NCI-H146 treated with DMSO at 0.1 percent for 48 hours (cell line): Measurements from ENCODE around the gene HMCN1.

Source experiments
- DNase-seq: peaks from one replicate; lab custom pipeline; 2025; ENCODE audit not compliant: unreplicated experiment; lab: John Stamatoyannopoulos, UW

The HMCN1 gene

DNA sequence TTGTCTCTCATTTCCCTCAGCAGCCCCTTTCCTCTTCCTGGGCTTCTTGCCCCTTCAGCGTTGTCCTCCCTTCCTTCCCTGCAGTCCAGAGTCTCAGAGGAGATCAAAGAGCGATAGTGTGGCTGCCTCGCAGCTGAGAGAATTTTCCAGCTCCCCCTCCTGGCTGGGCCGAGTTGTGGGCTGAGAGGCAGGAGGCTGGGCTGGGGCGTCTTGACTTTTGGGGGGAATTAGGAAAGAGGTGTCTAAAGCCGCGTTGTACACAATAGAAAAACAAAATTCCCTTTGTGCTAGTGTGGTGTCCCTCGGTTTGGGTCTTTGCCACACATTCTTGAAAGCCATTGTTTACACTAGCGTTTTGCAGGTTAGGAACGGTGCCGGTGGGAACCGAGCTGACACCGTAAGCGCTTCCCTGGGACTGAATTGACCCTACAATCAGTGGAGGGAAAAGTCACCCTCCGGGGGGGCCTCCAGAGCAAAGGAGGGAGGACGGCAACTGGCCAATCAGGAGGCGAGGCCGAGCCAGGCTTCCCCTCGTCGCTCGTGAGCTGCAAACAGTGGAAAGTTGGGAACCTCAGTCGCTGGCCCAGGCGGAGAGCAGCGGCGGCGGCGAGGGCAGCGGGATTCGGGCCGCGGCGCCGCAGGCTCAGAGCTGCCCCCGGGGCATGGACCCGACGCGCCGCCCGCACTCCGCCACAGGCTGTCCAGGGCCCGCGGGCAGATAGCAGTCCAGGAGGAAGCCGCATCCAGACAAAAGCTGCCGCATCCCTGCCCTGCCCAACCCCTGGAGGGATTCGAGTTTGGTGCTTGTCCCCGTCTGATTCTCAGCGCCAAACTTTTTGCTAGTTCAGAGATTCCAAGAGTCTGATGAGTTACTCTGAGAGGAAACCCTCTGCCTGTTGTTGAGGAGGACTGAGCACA, at the start of gene HMCN1:
TSS of gene HMCN1 (plus strand) at position 574 of the 918 bp plus-strand sequence. CDS start 389 bp downstream, outside the sequence.
- peak; percentile 12 for DNase-seq

DNA sequence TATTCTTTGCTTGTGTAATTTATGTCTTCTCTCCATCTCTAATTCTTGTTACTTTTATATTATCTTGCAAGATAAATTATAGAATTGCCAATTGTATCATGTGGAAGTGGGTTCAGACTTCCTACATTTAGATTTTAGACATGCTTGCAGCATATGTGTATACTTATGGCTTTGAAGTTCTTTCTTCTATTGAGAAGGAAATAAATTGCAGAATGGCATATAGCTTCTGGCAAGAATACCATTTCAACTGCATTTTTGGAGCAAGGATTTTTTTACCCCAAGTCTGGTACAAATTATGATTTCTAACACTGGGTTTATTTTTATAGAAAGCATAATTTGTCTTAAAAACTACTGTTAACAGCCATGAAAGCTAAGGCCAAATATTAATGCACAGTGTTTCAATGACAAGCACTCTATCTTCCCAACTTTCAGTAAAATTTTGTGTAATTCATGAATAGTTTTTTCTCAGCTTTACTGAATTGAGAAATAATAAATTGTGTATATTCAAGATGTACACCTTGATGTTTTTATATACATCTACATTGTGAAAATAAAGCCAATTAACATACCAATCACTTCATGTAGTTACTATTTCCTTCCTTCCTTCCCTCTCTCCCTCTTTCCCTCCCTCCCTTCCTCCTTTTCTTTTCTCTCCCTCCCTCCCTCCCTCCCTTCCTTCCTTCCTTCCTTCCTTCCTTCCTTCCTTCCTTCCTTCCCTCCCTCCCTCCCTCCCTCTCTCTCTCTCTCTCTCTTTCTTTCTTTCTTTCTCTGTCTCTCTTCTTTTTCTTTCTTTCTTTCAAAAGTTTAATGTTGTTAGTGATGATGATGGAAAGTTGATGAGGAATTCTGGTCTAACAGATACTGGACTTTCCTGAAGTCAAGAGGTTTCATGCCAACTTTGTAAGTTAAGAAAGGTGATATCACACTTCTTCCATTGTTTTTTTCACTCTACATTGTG, 47.1 kb upstream of the HMCN1 start:
- DNase-seq, result no peak

DNA sequence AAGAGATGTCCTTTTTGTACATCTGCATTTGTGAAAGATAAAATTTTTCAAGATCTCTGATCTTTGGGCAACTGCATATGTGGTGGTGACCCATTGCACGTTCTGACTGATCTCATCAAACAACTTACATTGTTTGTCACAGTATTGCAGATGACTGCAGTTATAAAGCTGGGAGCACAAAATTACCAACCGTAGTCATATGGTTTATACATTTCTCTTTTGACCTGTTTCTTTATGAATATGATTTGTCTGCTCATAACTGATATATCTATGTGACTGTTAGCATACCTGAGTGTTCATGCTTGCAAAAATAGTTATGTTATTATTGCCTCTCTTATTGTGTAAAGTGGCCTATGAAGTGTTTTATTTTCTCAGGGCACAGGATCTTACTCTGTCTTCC, 43.7 kb upstream of the HMCN1 start:
- no peak for DNase-seq

DNA sequence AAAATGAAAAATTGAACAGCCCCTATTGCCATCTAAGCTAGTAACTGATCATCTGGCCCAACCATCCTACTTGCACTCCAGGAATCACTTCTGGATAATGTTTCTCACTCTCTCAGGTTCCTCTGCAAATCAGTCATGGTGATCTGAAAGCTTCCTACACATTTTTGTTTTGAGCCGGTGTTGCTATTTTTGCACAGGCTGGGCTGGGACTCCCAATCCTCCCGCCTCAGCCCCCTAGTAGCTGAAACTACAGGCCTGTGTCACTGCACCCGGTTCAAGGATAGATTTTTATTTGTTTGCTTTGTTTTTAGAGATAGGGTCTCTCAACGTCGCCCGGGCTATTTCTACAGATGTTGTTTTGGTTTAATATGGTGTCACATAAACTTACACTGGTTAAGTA, 40.5 kb upstream of the HMCN1 start:
- no peak for DNase-seq

DNA sequence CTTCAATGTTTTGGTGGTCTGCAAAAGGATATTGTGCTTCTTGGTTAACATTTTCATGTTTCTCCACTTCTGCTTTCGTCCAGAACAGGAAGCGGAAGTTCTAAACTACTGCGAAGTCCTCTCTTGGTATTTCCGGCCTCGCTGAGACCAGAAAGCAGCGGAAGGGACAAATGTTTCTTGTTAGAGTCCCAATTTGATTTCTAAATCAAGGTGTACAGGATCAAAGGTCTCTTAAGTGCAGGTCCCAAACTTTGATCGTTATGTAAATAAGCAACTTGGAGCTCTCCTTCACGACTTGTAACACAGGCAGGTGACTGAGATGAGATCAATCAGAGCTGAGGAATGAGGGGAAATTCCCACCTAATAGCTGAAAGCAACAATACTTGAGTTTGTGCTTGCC, 40.1 kb upstream of the HMCN1 start:
- DNase-seq, result no peak

DNA sequence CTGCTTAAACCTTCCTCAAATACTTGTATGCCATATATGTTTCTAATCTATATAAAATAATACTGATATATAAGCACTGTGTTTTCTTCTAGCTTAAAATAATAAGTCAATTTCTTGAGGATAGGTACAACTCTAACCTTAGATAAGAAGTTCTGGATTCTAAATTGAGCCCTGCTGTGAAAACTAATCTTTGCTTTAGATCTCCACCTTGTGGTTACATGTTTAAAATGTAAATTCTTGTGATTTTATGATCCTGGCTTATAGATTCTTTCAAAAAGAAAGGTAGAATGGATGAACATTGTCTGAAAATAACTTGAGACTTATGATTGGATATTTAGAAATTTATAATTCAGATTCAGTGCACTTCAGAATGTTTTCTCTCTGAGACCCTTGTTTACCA, 38.9 kb upstream of the HMCN1 start:
- no peak for DNase-seq

DNA sequence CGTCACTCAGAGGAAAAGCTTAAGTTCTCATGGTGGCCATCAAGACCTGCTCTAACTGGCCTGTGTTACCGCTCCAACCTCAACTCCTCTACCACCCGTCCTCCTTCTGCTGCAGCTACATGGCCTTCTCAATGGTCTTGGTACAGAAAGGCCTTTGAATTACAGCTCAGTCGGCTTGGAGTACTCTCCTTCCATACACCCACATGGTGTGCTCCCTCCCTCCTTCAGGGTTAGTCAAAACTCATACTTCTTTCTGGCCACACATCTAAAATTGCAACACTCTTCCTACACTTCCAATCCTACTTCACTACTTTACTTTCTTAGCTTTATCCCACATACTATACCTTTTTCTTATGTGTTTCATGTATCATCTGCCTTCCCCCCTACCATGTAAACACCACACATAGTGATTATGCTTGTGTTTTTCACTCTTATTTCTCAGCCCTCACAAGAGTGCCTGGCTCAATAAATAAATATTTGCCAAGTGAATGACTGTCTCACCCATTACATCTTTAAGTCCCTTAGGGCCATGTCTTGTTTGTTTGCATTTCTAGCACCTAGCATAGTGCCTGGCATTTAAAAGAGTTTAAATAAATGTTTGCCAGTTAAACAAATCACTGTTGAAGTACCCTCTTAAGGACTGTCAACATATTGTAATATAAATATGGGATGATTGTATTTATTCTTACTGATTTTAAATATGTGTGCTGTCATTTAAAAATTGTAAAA, 37.6 kb upstream of the HMCN1 start:
- DNase-seq, result no peak

DNA sequence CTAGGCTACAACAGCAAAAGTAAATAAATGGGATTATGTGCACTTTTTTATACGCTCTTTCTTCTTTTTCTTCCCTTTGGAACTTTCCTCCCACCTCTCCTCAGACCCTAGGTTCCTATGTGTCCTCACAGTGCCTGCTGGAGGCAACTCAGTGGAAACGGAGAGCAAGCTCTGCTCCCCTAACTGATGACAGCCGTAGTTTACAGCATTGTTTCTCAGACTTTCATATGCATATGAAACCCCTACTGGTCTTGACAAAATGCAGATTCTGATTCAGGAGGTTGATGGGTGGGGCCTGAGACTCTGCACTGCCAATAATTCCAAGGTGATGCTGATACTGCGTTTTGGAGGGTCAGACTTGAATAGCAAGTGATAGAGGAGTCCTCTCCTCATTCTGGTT, 34.3 kb upstream of the HMCN1 start:
- DNase-seq, result no peak

DNA sequence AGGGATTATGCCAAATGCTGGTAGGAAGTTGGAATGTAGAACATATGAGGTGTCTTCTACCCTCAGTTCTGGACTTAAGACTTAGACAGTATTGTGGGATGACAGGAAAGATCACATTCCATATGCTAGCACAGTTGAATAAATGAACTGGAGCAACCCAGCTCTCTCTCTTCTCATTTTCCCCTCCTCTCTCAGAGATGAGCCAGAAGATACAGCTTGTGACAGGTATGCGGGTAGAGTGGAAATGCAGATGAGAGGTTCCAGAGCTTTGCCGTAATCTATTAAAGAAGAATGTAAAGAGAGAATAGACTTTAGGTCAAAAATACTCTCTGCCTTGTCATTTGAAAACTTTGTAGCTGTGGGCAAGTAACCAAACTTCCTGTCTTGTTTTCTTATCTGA, 32.5 kb upstream of the HMCN1 start:
- DNase-seq, result no peak

DNA sequence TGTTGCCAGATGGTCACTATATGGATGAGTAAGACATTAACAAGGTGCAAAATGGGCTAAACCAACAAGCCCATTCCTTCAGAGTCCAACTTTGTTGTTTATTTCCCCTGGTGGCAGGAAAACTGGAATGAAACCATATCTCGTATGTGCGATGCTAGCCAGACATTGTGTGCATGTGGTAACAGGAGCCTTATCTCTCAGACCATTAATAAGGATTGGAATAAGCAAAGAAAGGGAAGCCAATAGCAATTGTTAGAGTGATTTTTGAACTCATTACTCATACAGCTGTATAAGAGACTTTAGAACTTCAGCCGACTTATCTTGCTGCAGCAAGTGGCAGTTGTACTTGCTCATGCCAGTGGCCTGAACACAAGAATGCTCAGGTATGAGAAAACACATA, 30.0 kb upstream of the HMCN1 start:
- DNase-seq, result no peak

DNA sequence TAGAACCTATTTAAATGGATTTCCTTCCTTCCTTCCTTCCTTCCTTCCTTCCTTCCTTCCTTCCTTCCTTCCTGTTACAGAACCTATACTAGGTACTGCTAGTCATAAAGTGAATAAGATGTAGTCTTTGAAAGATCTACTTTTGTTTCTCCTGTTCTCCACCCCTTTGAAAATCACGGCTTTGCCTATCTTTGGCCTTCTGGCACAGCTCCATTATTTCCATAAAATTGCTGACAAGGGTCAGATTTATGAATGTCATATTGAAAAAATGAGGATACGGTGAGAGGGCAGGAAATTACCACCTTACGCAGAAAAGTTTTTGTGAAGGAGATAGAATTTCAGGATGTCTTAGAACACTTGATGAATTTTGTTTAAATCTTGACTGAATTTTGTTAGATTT, 18.1 kb upstream of the HMCN1 start:
- DNase-seq, result no peak

DNA sequence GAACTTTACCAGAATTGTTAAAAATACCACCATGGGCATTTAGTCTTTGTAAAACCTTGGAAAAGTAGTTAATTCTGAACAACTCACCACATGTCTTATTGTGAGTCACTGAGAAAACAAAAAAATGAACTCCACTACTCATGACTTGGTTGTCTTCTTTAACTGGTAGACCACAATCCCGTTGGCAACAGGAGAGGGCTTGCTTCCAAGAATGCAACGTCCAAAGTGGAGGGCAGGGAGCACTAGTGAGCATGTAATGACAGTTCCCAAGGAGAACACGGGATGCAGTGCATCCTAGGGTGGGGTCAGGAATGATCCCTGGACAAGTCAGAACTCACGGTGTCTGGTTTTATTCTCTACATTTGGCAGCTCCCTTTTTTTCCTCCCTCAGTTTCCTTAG, 15.2 kb upstream of the HMCN1 start:
- no peak for DNase-seq

DNA sequence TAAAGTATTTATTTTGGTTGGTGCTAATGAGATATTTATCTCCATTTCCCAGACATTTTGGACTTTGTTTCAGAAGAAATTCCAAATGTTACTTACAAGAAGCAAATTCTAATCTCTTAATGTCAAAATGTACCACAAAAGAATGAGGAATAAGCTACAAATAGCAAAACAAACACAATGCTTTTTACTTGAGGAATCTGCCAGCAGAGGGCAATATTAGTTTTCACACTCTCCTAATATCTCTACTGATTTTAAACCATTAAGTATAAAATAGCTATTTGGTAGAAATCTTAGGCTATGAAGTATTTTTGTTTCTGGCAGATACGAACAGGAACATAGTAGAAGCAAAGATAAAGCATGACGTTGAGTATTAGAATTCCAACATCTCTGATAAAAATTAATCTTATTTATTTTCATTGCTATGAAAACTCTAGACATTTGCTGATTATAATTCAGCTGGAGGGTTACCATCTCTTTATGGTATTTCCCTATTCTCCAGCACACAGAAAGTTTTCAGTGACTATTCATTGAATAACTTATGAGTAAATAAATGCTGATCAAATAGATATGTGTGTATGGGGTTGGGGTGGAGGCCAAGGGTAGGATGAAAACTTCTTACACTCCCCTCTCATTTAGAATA, 13.4 kb upstream of the HMCN1 start:
- no peak for DNase-seq

DNA sequence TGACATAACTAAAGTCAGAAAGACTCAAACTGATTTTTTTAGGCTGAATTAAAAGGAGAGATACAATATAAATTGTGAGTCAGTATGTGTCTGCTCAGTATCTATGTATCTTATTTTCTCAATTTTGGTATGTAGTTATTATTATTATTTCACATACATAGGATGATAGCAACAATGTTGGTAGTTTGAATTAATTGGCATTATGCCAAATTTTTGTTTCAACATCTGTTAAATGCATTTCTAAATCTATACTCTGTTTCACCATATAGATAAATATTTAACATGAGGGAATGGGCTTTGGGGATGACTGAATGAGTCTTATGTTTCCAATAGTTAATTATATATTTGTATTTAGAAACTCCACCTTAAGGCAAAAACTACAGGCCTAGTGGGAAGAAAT, 12.6 kb upstream of the HMCN1 start:
- DNase-seq, result no peak

DNA sequence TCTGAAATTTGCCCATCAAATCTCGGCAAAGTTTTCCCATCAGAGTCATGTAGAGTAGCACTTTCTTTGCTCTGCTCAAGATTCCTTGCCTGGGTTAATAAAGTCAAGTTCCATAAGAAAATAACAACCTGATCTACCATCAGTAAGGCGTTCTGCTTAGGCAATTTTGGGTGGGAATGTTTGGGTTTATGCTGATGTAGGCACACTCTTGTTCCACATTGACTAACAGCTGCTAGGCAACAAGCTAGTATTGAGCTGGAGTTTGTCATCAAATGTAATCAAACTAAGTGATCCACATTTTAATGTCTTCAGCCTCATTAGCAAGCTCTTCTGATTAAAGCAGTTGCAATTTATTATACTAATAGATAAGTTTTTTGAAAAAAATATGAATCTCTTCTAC, 12.1 kb upstream of the HMCN1 start:
- DNase-seq, result no peak

DNA sequence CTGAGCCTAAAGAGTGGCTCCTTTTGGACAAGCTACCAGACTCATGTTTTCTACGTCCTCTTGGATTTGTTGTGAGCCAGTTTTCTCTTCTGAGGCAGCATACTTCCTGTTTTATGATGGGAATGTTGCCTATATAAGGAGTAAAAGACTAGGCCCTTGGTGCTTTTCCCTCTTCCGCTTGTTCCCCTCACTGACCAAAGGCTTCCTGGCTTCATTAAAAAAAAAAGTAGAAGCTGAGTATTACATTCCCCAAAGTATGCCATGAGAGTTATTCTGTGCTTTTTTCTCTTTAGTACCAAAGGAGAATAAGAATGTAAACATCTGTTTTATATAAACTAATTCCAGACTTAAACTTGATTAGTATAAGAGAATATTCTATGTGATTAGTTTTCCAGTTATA, 6.5 kb upstream of the HMCN1 start:
- DNase-seq, result no peak

DNA sequence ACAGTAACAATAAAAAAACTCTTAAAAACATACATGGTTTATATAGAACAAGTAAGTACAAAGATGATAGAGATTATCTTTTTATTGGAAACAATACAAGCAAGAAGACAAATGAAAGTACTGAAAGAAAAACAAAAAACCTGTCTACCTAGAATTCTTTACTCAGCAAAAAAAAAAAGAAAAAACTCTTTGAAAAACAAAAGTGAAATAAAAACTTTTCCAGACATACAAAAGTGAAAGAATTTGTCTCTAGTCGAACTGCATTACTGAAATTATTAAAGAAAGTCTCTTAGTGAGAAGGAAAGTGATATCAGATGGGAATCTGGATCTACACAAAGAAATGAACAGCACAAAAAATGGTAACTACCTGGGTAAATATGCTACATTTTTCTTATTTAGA, 2.7 kb upstream of the HMCN1 start:
- DNase-seq, result no peak

DNA sequence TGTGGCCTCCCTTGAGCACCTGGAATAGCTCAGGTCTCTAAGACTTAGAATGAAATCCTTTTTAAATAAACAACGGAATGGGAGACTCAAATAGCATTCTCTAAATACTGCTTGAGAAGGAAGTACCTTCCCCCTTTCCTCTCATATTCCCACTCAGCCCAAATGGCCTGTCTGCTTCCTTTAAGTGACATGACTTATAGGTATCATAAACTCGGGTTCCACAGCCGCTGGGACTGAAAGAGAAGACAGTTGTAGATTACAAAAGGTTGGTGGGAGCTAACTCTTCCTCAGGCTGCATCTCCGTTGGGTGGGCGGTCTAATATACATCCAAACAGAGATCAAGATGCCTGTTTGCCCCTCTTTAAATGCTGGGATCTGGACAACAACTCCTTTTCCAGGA, 1.2 kb upstream of the HMCN1 start:
- no peak for DNase-seq

DNA sequence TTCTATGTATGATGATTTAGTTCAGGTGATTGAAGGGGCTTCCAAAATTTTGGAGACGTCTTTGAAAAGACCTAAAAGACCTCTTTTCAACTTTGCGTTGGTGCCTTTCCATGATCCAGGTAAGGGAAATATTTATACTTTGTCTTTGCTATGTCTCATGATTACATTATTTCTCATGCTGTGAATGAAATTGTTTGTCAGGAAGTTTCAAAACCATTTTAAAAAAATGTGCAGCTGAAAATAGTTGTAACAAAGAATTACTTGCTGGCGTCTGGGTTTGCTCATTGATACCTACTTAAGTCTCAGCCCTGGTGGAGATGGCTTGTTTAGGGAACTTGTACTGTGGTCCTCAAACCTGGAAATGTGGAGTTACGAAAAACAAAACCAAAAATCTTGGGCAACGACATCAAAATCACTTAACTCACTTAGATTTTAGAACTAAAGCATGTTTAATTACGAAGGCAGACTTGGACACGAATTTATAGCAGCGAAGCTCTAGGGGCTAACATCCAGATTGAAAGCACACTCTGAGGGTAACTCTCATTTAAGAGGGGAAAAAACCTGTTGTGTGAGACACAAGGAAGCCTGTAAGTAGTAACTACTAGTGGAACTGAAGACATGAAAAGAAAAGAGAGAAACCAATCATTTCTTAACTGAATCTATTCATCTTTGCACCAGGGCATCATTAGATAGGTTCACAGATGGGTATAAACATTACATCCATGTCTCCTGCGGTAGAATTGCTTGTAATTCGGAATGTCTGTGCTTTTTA, 924 bp downstream of the HMCN1 start:
- no peak for DNase-seq

DNA sequence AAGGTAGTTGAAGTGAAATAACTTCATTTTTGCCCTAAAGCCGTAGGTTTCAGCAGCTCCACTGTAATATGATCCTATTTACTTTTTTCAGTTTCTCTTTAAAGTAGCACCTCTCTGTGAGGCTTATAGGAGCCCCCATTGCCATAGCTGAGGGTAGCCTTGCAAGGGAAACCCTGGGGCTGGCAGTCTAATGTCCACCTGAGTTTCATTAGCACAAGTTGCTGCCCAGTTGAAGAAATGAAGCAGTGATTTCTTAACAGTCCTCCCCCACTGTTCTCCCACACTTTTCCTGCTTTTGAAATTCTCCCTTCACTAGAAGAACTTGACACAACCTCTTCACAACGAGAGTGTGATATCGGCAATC, 1.5 kb downstream of the HMCN1 start:
- DNase-seq, result no peak
